Measurements from ENCODE around the gene MED27. TPM values are rescaled to one million over a fixed set of nuclear protein-coding genes. Genes with fewer than 3 reads are reported as not detected.

The MED27 gene
- total and polyA plus RNA-seq, 9 of the 15 experiments (the other 6 are each of a cell fraction or from before 2014, with no cell fraction given): 24.4 to 91.0 (median 36.1) TPM

GRCh38 chr9:131851414-131851813 is 228.3 kb downstream of the MED27 start (continued):
- TF ChIP-seq ZBTB40 (IDR thresholded peaks at IDR 0.05): peak; percentile 38; the same call in 1 of the 2 replicates
- no peak for TF ChIP-seq ZBTB40 (CRISPR knock-in tag; IDR thresholded peaks at IDR 0.05)
- 0 out of 2 replicates have a peak, but pooled peaks have one; percentile 11 for TF ChIP-seq ARID1B (IDR thresholded peaks at IDR 0.05)

Measured in K562 (cell line).